Measurements from ENCODE around the gene PPP2R5C. TPM values are rescaled to one million over a fixed set of nuclear protein-coding genes. Genes with fewer than 3 reads are reported as not detected.

The PPP2R5C gene
- total and polyA plus RNA-seq, 2 of the 4 experiments (the other 2 are of a cell fraction), result 65.9 to 78.7 TPM

GRCh38 chr14:101774006-101774795 lies 12.7 kb downstream of the PPP2R5C start:
- ATAC-seq (ENCODE audit: low read depth) (no peak), DNase-seq (no peak)
- in situ Hi-C loops (cut with MboI; ENCODE audit: low sequenced_read_pairs), result loop anchor here (25.0 kb wide), 1 partner anchor 538 kb away; the partner anchor contains the start of genes MOK and ZNF839
- no peak overlapping the region for H2BK120ac ChIP-seq (ENCODE audit: low read depth, low read length)
- H3K36me3 ChIP-seq (ENCODE audit: control insufficient read depth, insufficient read depth, low read length), result no peaks in the 10 kb centered on the region
- no peak overlapping the region for H4K5ac ChIP-seq (ENCODE audit: low read depth, low read length)
- H2AK9ac ChIP-seq (replicated peaks; ENCODE audit: low read depth, low read length, poor library complexity), result no peak overlapping the region
- WGBS, 2 experiments (ENCODE audit: extremely low coverage in 2 of 2, insufficient read length in 1 of 2), result 81% methylated on average over 3 of the region's 7 CpGs; no CpG with 5 or more reads in 1 of the 2 experiments
- no peak overlapping the region for H3K4ac ChIP-seq (ENCODE audit: low read depth, low read length)
- H3K27ac ChIP-seq (ENCODE audit: insufficient read depth, low read length), result no peak overlapping the region
- dilution Hi-C loops (cut with HindIII; ENCODE audit: low sequenced_read_pairs, unreplicated experiment), result no loop called here
- BruUV-seq (replicated peaks), result no TSS peak
- no peaks in the 10 kb centered on the region for H3K9me3 ChIP-seq (ENCODE audit: control insufficient read depth, insufficient read depth, low read length)
- H3K18ac ChIP-seq (ENCODE audit: low read depth, low read length), result no peak overlapping the region
- intact Hi-C loops (cut with micrococcal nuclease), result loop anchor here (5.0 to 10.0 kb wide), 3 partner anchors 121 to 188 kb away; partner anchors contain the start of gene DYNC1H1
- H4K91ac ChIP-seq (ENCODE audit: insufficient read depth, low read depth, low read length), result no peak overlapping the region
- H3K4me2 ChIP-seq (ENCODE audit: low read depth, low read length), result no peak overlapping the region
- peaks cover 9% of the 10 kb centered on the region for H4K20me1 ChIP-seq (ENCODE audit: insufficient read depth, low read length)
- ChIA-PET CTCF (no interaction called here), POLR2A (ENCODE audit: unreplicated experiment) (no interaction called here)
- H3K79me1 ChIP-seq (ENCODE audit: low read depth in 1 of 2, low read length in 2 of 2), result peaks cover 0 to 3% of the 10 kb centered on the region in 2 experiments; a peak in 2 of 4 replicates
- H3K27me3 ChIP-seq (ENCODE audit: control insufficient read depth, insufficient read depth, low read length), result peaks cover 3% of the 10 kb centered on the region; the same call in 1 of the 2 replicates
- no peak overlapping the region for H2BK20ac ChIP-seq (ENCODE audit: low read depth, low read length)
- no peak overlapping the region for H3K23ac ChIP-seq (ENCODE audit: low read depth, low read length)
- H2AK5ac ChIP-seq (ENCODE audit: low read depth, low read length), result no peak overlapping the region
- no peak overlapping the region for H4K8ac ChIP-seq (ENCODE audit: low read depth in 2 of 2, low read length in 2 of 2)
- H2AFZ ChIP-seq (replicated peaks; ENCODE audit: low read length, poor library complexity), result no peak overlapping the region
- no peak overlapping the region for H2BK15ac ChIP-seq (ENCODE audit: low read depth, low read length)
- H3K9me1 ChIP-seq (ENCODE audit: insufficient read depth, low read length), result no peaks in the 10 kb centered on the region
- H3K4me3 ChIP-seq (ENCODE audit: insufficient read depth, low read depth, low read length), result no peak overlapping the region
- H3K4me1 ChIP-seq (ENCODE audit: control insufficient read depth, insufficient read depth, low read length), result no peaks in the 10 kb centered on the region; the same call in 1 of the 2 replicates
- no peak overlapping the region for H2BK5ac ChIP-seq (ENCODE audit: low read depth, low read length, poor library complexity, severe bottlenecking)
- H3K56ac ChIP-seq (ENCODE audit: extremely low read depth, insufficient read depth, low read length), result no peak overlapping the region
- H3K14ac ChIP-seq (replicated peaks; ENCODE audit: low read depth, low read length), result no peak overlapping the region
- H3K9ac ChIP-seq (ENCODE audit: low read depth, low read length), result no peak overlapping the region
- TF ChIP-seq CEBPB (IDR thresholded peaks at IDR 0.05; ENCODE audit: low read depth, low read length) (no peak), NFE2L2 (IDR thresholded peaks at IDR 0.05; ENCODE audit: low read depth, low read length) (no peak), MXI1 (IDR thresholded peaks at IDR 0.05; ENCODE audit: borderline replicate concordance, low read depth, low read length) (no peak), ELK1 (IDR thresholded peaks at IDR 0.05; ENCODE audit: borderline replicate concordance, low read depth, low read length) (no peak), MAFK (IDR thresholded peaks at IDR 0.05; ENCODE audit: low read depth, low read length) (no peak), POLR2A (IDR thresholded peaks at IDR 0.05; ENCODE audit: low read depth, low read length) (no peak), MAZ (IDR thresholded peaks at IDR 0.05; ENCODE audit: borderline replicate concordance, low read depth, low read length) (no peak), CTCF (conservative IDR thresholded peaks at IDR 0.05; ENCODE audit: low read depth, low read length) (no peak), BHLHE40 (IDR thresholded peaks at IDR 0.05; ENCODE audit: low read depth, low read length) (no peak), FOS (IDR thresholded peaks at IDR 0.05; ENCODE audit: low read depth, low read length) (no peak), RFX5 (IDR thresholded peaks at IDR 0.05; ENCODE audit: low read depth, low read length) (no peak), SMC3 (IDR thresholded peaks at IDR 0.05; ENCODE audit: low read depth, low read length) (no peak), RCOR1 (IDR thresholded peaks at IDR 0.05; ENCODE audit: insufficient replicate concordance, low read length) (no peak), CHD1 (IDR thresholded peaks at IDR 0.05; ENCODE audit: low read depth, low read length) (no peak), RAD21 (IDR thresholded peaks at IDR 0.05; ENCODE audit: low read length) (no peak)
